GM12874 (cell line): ENCODE results near the gene IL3.

Experiments
- CTCF ChIP-seq: IDR thresholded peaks from 2 replicates; pipeline ENCODE4 v1.5.1; 2011; ENCODE audit warnings: low read depth, mild to moderate bottlenecking, control low read depth, low read length, moderate library complexity; ENCODE audit not compliant: insufficient read depth

IL3 gene

GRCh38 chr5:132076202-132076830 lies 15.9 kb downstream of the IL3 start:
- TF ChIP-seq CTCF: no peak

DNA sequence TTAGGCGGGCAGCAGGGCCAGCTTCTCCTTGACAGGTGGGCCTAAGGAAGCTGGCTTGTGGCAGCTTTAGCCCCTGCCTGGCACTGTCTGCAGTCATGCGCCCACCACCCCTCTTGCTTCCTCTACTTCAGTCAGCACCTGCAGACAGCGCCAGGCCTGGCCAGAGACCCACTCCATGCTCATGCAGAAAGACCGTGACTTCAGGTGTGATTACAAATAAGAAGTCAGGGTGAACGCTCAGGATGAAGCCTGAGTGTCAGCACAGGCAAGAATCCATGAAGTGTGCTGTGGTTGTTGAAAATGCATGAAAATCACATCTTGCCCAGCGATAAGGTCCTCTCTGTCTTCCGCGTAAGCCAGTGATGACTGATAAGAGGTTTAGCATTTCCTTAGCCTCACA lies 16.5 kb downstream of the IL3 start:
- TF ChIP-seq CTCF: no peak

DNA sequence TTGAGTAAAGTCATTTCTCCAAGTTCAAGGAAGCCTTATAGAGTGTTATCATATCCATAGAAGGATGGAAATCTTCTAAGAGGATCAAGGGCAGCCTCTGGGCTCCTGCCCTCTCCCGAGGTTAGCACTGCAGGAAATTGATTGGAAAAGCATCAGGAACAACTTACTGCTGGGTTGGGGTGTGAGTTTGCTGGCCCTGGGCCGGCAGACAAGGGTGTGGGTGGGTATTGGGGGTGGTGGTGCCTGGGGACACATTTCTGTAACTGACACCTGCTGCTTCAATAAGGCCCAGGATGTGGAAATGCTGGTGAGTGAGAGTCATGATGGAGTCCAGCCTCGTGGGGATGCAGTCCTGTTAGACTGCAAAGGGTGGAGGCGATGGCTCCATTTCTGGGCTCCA lies 18.6 kb downstream of the IL3 start:
- TF ChIP-seq CTCF: no peak

DNA sequence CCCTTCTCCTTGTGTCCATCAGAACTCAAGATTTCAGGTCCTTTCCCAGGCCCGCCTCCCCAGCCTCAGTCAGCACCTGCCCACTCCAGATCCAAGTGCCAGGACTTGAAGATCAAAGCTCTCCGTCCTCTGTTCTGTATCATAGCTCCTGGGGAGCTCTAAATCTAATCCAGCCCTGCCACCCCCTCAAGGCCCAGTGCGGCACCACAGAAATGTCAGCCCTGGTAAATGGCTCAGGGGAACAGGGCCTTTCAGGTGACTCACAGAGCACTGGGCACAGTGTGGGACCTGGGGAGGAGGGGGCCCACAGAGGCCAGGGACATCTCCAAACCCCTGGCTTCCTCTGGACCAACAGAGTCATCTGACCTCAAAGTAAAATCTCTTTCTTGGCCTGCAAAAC lies 19.2 kb downstream of the IL3 start:
- no peak for TF ChIP-seq CTCF

DNA sequence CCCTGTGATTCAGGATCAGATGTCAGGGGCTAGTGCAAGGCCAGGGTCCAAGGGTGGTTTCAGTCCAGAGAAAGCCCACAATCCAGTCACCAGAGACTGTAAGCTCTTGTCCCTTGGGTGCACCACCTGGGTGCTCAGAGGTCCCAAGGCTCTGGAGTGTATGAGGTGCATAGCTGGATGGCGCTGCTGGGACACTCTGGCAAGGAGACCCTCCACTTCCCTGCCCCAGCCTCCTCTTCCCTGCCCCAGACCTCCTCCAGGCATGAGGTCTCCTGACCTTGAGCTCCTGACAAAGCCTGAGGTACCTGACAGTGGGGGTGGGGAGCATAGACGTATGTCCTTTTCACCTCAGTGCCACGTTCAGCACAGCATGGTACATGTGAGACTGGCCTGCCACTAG lies 20.1 kb downstream of the IL3 start:
- no peak for TF ChIP-seq CTCF

- no peak for TF ChIP-seq CTCF
These were observed 21.0 kb downstream of the IL3 start for GRCh38 chr5:132081458-132081857.

DNA sequence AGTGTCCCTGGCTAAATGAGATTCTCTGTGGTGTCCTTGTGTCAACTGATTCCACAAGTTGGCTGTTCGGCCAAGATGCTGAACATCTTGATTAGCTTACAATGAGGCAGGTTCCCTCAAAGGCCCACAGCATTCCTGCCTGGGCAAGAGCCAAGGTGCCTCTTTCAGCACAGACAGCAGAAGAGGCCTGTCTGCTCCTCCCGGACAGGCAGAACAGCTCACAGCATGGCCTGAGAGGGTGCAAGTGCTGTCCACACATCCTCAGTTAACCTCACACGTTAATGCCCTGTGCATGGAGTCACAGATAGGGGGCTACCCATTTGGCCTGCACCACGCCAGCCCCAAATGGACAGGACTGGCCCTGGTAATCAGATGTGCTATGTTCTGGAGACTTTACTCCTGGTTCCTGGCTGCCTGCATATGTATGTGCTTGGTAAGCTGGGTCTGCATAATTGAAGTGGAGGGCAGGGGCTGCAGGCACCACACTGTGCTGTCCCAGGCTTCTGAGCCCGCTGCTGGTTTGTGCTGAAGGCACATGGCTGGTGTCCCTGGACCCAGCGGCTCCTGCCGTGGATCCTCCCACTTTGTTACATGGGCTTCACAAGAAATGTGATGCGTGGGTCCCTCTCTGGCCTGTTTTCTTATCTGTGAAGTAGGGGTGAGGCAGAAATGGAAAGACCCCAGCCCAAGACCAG lies 22.0 kb downstream of the IL3 start:
- TF ChIP-seq CTCF: no peak
